ENCODE data around the gene MPDZ. TPM values are rescaled to one million over a fixed set of nuclear protein-coding genes. Genes with fewer than 3 reads are reported as not detected.
"Not testable (repeated sequence)": the region's sequence is repeated elsewhere in the genome, so short reads cannot be mapped to it uniquely, and the experiment has no call there.

Gene MPDZ
- total RNA-seq, 4 donors from 2014 or later, result 53.7 to 83.5 (median 62.8) TPM

GRCh38 chr9:13239660-13240059 is 39.8 kb downstream of the MPDZ start:
- H3K36me3 ChIP-seq, result peaks cover 0 to 28% (median 0%) of the 10 kb centered on the region in 3 donors
- H3K27ac ChIP-seq, result no peak overlapping the region
- H3K27me3 ChIP-seq, result no peaks in the 10 kb centered on the region
- no peak for DNase-seq (ENCODE audit: low spot score in 2 of 2)
- H3K9me3 ChIP-seq, result no peaks in the 10 kb centered on the region
- TF ChIP-seq EP300 (IDR thresholded peaks at IDR 0.05) (no peak), POLR2A (IDR thresholded peaks at IDR 0.05) (no peak), CTCF (IDR thresholded peaks at IDR 0.05) (no peak)
- no peak overlapping the region for H3K4me3 ChIP-seq
- no peaks in the 10 kb centered on the region for H3K4me1 ChIP-seq

DNA sequence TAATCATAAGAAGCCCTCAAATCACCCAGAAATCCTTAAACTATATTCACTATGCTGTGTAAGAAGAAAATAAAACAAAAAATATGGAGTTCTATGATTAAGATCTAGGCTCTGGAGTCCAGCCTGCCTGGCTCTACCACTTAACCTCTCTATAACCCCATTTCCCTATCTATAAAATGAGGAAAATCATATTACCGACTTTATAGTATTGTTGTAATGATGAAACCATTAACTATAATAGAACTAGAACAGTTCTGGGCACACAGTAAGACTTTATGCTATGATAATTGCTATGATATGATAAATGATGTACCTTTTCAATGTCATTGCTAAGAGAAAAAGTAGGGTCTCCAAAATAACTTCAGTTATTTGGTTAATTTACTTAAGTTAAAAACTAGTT is 40.3 kb downstream of the MPDZ start:
- WGBS, 2 donors, result 78 to 92% methylated on average over 1 of the region's 1 CpG
- no peak overlapping the region for H3K4me3 ChIP-seq
- H3K27ac ChIP-seq, result no peak overlapping the region
- peaks cover 0 to 28% (median 0%) of the 10 kb centered on the region in 3 donors for H3K36me3 ChIP-seq
- no peaks in the 10 kb centered on the region for H3K27me3 ChIP-seq
- DNase-seq (ENCODE audit: low spot score in 2 of 2), result no peak
- no peaks in the 10 kb centered on the region for H3K4me1 ChIP-seq
- H3K9me3 ChIP-seq, result no peaks in the 10 kb centered on the region
- TF ChIP-seq POLR2A (IDR thresholded peaks at IDR 0.05), result no peak
- no peak for TF ChIP-seq EP300 (IDR thresholded peaks at IDR 0.05)
- TF ChIP-seq CTCF (IDR thresholded peaks at IDR 0.05), result no peak

GRCh38 chr9:13234932-13235331 is 44.6 kb downstream of the MPDZ start:
- no peak overlapping the region for H3K27ac ChIP-seq
- no peaks in the 10 kb centered on the region for H3K27me3 ChIP-seq
- peaks cover 0 to 13% (median 0%) of the 10 kb centered on the region in 3 donors for H3K36me3 ChIP-seq
- no peaks in the 10 kb centered on the region for H3K4me1 ChIP-seq
- DNase-seq (ENCODE audit: low spot score in 2 of 2), result no peak
- WGBS, 2 donors, result 94 to 95% methylated on average over 1 of the region's 1 CpG
- no peaks in the 10 kb centered on the region for H3K9me3 ChIP-seq
- H3K4me3 ChIP-seq, result no peak overlapping the region
- TF ChIP-seq EP300 (IDR thresholded peaks at IDR 0.05), result no peak
- no peak for TF ChIP-seq POLR2A (IDR thresholded peaks at IDR 0.05)
- TF ChIP-seq CTCF (IDR thresholded peaks at IDR 0.05), result no peak

DNA sequence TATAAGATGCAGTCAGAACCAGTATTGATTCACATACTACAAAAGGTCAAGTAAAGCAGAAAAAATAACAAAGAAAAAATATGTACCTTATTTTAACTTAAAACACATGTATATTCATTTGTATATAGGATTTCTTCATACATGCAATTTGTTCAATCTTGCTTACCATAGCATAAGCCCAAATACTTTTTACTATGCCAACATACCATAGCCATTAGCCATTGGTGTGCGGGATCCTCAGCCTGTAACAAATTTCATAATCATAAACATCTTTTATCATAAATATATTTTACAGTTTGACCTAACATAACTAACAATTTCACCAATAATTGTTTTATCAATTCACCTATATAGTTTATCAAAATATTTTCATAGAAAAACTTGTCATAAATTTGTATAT is 51.1 kb downstream of the MPDZ start:
- Histone ChIP-seq H3K4me3 (no peak overlapping the region), H3K36me3 (peaks cover 0 to 9% (median 0%) of the 10 kb centered on the region in 3 donors), H3K9me3 (no peaks in the 10 kb centered on the region), H3K4me1 (no peaks in the 10 kb centered on the region), H3K27ac (no peak overlapping the region), H3K27me3 (no peaks in the 10 kb centered on the region)
- TF ChIP-seq POLR2A (IDR thresholded peaks at IDR 0.05), result no peak
- no peak for TF ChIP-seq CTCF (IDR thresholded peaks at IDR 0.05)
- TF ChIP-seq EP300 (IDR thresholded peaks at IDR 0.05), result no peak
- DNase-seq (ENCODE audit: low spot score in 2 of 2), result no peak
- 89 to 96% methylated on average over 1 of the region's 1 CpG for WGBS, 2 donors

GRCh38 chr9:13224366-13224765 is 55.1 kb downstream of the MPDZ start:
- no peak for DNase-seq (ENCODE audit: low spot score in 2 of 2)
- H3K9me3 ChIP-seq, result no peaks in the 10 kb centered on the region
- H3K27ac ChIP-seq, result no peak overlapping the region
- WGBS, 2 donors, result 60 to 61% methylated on average over 2 of the region's 2 CpGs
- peaks cover 0 to 6% (median 0%) of the 10 kb centered on the region in 4 donors for H3K4me1 ChIP-seq
- peaks cover 0 to 24% (median 0%) of the 10 kb centered on the region in 3 donors for H3K36me3 ChIP-seq
- no peaks in the 10 kb centered on the region for H3K27me3 ChIP-seq
- no peak overlapping the region for H3K4me3 ChIP-seq
- no peak for TF ChIP-seq EP300 (IDR thresholded peaks at IDR 0.05)
- TF ChIP-seq CTCF (IDR thresholded peaks at IDR 0.05), result no peak
- TF ChIP-seq POLR2A (IDR thresholded peaks at IDR 0.05), result no peak

DNA sequence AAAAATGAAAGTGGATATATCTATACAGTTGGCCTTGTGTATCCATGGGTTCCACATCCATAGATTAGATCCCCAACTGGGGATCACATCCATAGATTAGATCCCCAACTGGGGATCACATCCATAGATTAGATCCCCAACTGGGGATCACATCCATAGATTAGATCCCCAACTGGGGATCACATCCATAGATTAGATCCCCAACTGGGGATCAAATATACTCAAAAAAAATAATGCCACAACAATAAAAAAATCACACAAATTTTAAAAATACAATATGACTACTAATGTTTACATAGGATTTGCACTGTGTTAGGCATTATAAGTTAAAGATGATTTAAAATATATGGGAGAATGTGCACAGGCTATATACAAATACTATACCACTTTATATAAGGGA is 56.8 kb downstream of the MPDZ start:
- H3K27me3 ChIP-seq; H3K9me3 ChIP-seq; DNase-seq (ENCODE audit: low spot score in 2 of 2); H3K4me1 ChIP-seq; H3K27ac ChIP-seq; H3K4me3 ChIP-seq: not testable (repeated sequence)
- peaks cover 0 to 24% (median 0%) of the 10 kb centered on the region in 3 donors for H3K36me3 ChIP-seq
